Ovary (tissue), 9 donors: ENCODE data around the gene NAV2. TPM values are rescaled to one million over a fixed set of nuclear protein-coding genes. Genes with fewer than 3 reads are reported as not detected.

ENCODE experiments used
- DNase-seq, 5 donors: peaks; one replicate each; pipeline ENCODE4 v3.0.0-alpha.2; 2019 to 2020
- H3K27ac ChIP-seq, 2 donors: fragments of 200-600 bp; one replicate each; pipeline versions ENCODE4 v1.5.1 to v1.8.0; 2019 to 2022
- H3K27me3 ChIP-seq: fragments of 200-600 bp; one replicate; pipeline ENCODE4 v1.8.0; 2022
- H3K36me3 ChIP-seq: fragments of 200-600 bp; sonication (generic); one replicate; pipeline ENCODE4 v1.5.1; 2019
- H3K4me1 ChIP-seq: one replicate; pipeline ENCODE4 v1.8.1; 2013; ENCODE audit warnings: mild to moderate bottlenecking, moderate library complexity; ENCODE audit not compliant: insufficient read depth
- H3K4me3 ChIP-seq: fragments of 200-600 bp; sonication (generic); one replicate; pipeline ENCODE4 v1.5.1; 2017
- H3K9me3 ChIP-seq, 2 donors: fragments of 200-600 bp in 1 of 2; sonication (generic) in 1 of 2; one replicate each; pipeline versions ENCODE4 v1.5.1 to v1.8.1; 2013 to 2019; ENCODE audit warnings: mild to moderate bottlenecking in 1 of 2, moderate library complexity in 1 of 2
- EP300 ChIP-seq: sonication (generic); formaldehyde crosslinking; IDR thresholded peaks from one replicate; pipeline ENCODE4 v1.6.1; 2017; ENCODE audit warnings: antibody characterized with exemption
- POLR2A ChIP-seq: fragments of 450-650 bp; IDR thresholded peaks from one replicate; pipeline ENCODE4 v1.6.1; 2017; ENCODE audit warnings: antibody characterized with exemption, mild to moderate bottlenecking, moderate library complexity
- WGBS, 3 donors: extraction: QIAGEN DNeasy Blood & Tissue Kit in 1 of 3; methylation state at CpG; one replicate each; pipeline versions ENCODE4 v1.1.5 to v1.1.7; 2013 to 2017; 5-methylcytosine and 5-hydroxymethylcytosine counted together
- intact Hi-C, 4 donors: fragments of 100-400 bp; cut with DNase I; formaldehyde crosslinking; loops; one replicate each; pipeline versions ENCODE4 v1.11.0 to v1.15.1; 2022 to 2023
- polyA plus RNA-seq, 2 donors: library from polyadenylated mRNA; stranded (reverse); fragments of 200-250 nt in 1 of 2; fragments of 350-450 nt in 1 of 2; fragmentation: Illumina TruSeq in 1 of 2; extraction: RNeasy Lipid Tissue Mini Kit (QIAGEN cat#74804) in 1 of 2; gene quantifications; one replicate each; pipeline ENCODE4 v1.2.3, GENCODE V29; 2013 to 2014
- total RNA-seq, 7 donors: library from RNA; depleted of rRNA in 2 of 7; stranded (reverse); fragments of >200 nt in 2 of 7; fragmentation: NEBNext Ultra II Directional in 3 of 7; extraction: Animal tissue kit (Norgen Biotek cat#: 25700) in 3 of 7; gene quantifications; one replicate each; pipeline versions ENCODE4 v1.1.0 to v1.2.4, GENCODE V29; 2016 to 2023
- TF ChIP-seq, protein P1 (sequence below), 3 donors: fragments of 450-650 bp in 2 of 3; fragments of 200-600 bp in 1 of 3; IDR thresholded peaks; one replicate each; pipeline versions ENCODE4 v1.5.1 to v1.8.0; 2016 to 2022; ENCODE audit warnings: antibody characterized with exemption in 3 of 3, mild to moderate bottlenecking in 1 of 3
- donor health status: DM: no; HTN: no; CAD: no; lungs with moderate emphysema.
- donor health status: DM: no; HTN: no; CAD: no.
- donor health status: Bipolar disorder and iron deficiency.
- donor health status: DM: yes; HTN: yes; CAD: no.
- donor health status: DM: no; HTN: no; CAD: no.
- donor health status: DM: yes; HTN: yes; CAD: no.

NAV2 gene
- total and polyA plus RNA-seq, 9 donors, result 2.9 to 14.1 (median 7.8) TPM

DNA sequence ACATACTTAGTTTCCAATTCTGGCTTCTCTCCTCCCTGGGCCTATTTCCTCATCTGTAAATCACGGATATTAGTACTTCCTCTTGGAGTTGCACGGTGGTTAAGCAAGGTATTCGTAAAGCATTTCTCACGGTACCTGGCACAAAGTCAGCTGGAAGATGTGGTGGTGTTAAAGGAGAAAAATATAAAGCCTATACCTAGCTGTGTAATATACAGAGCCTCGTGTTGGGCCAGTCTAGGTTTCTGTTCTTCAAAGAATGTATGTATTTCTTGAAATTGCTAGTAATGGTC, 400.5 kb downstream of the NAV2 start:
- no peaks in the 10 kb centered on the region for H3K9me3 ChIP-seq
- H3K4me1 ChIP-seq, result peaks cover 4% of the 10 kb centered on the region
- WGBS, 3 donors, result 67 to 75% (median 73%) methylated on average over 5 of the region's 5 CpGs
- intact Hi-C loops, result loop anchor here in 1 of 4 donors (5.0 kb wide), 1 partner anchor 161 kb away; no protein-coding TSS in a partner anchor
- DNase-seq, result no peak
- H3K36me3 ChIP-seq, result no peaks in the 10 kb centered on the region
- H3K27ac ChIP-seq, result peak overlapping the region in 1 of 2 donors; percentile 84
- H3K27me3 ChIP-seq, result no peaks in the 10 kb centered on the region
- TF ChIP-seq EP300, result no peak
- TF ChIP-seq POLR2A, result no peak
- TF ChIP-seq, protein P1, sequence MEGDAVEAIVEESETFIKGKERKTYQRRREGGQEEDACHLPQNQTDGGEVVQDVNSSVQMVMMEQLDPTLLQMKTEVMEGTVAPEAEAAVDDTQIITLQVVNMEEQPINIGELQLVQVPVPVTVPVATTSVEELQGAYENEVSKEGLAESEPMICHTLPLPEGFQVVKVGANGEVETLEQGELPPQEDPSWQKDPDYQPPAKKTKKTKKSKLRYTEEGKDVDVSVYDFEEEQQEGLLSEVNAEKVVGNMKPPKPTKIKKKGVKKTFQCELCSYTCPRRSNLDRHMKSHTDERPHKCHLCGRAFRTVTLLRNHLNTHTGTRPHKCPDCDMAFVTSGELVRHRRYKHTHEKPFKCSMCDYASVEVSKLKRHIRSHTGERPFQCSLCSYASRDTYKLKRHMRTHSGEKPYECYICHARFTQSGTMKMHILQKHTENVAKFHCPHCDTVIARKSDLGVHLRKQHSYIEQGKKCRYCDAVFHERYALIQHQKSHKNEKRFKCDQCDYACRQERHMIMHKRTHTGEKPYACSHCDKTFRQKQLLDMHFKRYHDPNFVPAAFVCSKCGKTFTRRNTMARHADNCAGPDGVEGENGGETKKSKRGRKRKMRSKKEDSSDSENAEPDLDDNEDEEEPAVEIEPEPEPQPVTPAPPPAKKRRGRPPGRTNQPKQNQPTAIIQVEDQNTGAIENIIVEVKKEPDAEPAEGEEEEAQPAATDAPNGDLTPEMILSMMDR (IDR thresholded peaks at IDR 0.05), result no peak
- no peak overlapping the region for H3K4me3 ChIP-seq

DNA sequence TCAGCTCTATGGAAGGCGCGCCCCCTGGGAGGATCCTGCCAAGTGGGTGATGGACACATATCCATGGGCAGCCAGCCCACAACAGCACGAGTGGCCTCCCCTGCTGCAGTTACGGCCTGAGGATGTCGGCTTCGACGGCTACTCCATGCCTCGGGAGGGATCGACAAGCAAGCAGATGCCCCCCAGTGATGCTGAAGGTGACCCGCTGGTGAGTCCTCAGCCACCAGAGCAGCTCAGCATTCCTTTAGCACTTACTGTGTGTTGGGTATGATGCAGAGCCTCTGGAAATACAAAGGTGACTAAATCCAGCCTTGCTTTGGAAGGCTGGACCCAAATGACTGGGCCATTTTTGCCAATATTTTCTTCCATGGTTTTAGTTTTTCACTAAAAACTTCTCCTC, 402.0 kb downstream of the NAV2 start:
- TF ChIP-seq POLR2A (no peak), EP300 (no peak)
- no peaks in the 10 kb centered on the region for H3K27me3 ChIP-seq
- H3K36me3 ChIP-seq, result no peaks in the 10 kb centered on the region
- 87 to 93% (median 93%) methylated on average over 10 of the region's 10 CpGs for WGBS, 3 donors
- H3K27ac ChIP-seq, result no peak overlapping the region
- intact Hi-C loops, result loop anchor here in 1 of 4 donors (5.0 kb wide), 1 partner anchor 162 kb away; no protein-coding TSS in a partner anchor
- H3K4me1 ChIP-seq, result peaks cover 4% of the 10 kb centered on the region
- H3K9me3 ChIP-seq, result no peaks in the 10 kb centered on the region
- H3K4me3 ChIP-seq, result no peak overlapping the region
- no peak for DNase-seq

DNA sequence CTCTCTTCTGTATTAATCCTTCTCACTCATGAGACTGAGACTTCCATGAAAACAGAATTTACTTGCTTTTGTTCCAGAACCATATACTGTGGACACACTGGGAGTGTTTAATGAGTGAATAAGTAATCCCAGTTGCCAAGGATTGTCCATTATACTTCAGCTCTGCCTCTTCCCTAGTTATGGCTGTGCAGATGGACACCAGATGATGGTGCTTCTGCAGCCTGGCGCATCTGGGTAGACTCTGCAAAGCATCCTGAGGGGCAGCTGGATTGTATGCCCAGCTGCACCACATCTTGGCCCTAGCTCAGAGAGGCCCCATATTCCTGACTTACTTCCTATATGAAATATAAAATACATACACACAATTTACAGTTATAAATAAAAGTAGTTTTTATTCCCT, 404.2 kb downstream of the NAV2 start:
- TF ChIP-seq, protein P1 (IDR thresholded peaks at IDR 0.05), result no peak
- TF ChIP-seq POLR2A, result no peak
- TF ChIP-seq EP300, result no peak
- WGBS, 3 donors, result 0 to 61% (median 55%) methylated on average over 1 of the region's 1 CpG
- H3K4me3 ChIP-seq, result no peak overlapping the region
- H3K9me3 ChIP-seq, result no peaks in the 10 kb centered on the region
- intact Hi-C loops, result loop anchor here in 1 of 4 donors (5.0 kb wide), 1 partner anchor 165 kb away; no protein-coding TSS in a partner anchor
- DNase-seq, result no peak
- no peak overlapping the region for H3K27ac ChIP-seq
- peaks cover 4% of the 10 kb centered on the region for H3K4me1 ChIP-seq
- no peaks in the 10 kb centered on the region for H3K27me3 ChIP-seq
- H3K36me3 ChIP-seq, result no peaks in the 10 kb centered on the region

DNA sequence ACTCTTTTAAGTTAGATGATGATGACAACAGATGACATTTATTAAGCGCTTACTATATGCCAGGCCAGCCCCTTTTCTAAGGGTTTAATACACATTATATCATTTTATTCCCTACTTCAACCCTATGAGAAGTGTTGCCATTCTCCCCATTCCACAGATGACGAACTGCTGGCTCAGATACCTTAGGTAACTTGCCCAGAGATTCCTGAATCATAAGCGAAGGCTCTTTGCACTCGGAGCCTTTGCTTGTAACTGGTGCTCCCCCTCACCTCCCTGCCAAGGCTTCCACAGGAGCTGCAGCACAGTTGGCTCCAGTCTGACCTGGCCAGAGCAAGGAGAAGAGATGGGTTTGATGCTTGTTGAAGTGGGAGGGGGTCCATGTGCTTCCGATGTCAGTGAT, 404.7 kb downstream of the NAV2 start:
- intact Hi-C loops, result loop anchor here in 1 of 4 donors (5.0 kb wide), 1 partner anchor 165 kb away; no protein-coding TSS in a partner anchor
- Histone ChIP-seq H3K4me1 (peaks cover 4% of the 10 kb centered on the region), H3K27me3 (no peaks in the 10 kb centered on the region), H3K4me3 (no peak overlapping the region), H3K9me3 (no peaks in the 10 kb centered on the region), H3K36me3 (no peaks in the 10 kb centered on the region), H3K27ac (no peak overlapping the region)
- TF ChIP-seq EP300 (no peak), POLR2A (no peak)
- TF ChIP-seq, protein P1 (IDR thresholded peaks at IDR 0.05), result no peak
- DNase-seq, result no peak
- 60 to 64% (median 63%) methylated on average over 5 of the region's 5 CpGs for WGBS, 3 donors

DNA sequence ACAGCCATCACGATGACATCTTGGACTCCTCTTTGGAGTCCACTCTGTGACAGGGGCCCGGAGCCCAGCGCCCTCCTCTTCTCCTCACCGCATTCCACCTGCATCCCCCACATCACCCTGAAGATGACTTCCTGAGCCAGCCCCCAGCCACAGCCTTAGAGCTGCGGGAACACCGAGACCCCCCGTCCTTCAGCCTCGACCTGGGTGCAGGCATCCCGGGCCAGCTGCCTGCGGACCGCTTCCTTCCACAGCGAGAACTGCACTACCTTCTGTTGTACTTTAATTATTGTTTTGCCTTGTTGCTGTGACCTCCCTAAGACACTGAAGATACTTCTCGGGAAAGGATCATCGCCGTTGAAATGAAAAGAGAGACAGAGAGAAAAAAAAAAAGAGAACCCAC, 405.6 kb downstream of the NAV2 start:
- no peak for TF ChIP-seq EP300
- no peak for TF ChIP-seq POLR2A
- TF ChIP-seq, protein P1 (IDR thresholded peaks at IDR 0.05), result no peak
- Histone ChIP-seq H3K9me3 (no peaks in the 10 kb centered on the region), H3K27ac (no peak overlapping the region), H3K4me1 (no peaks in the 10 kb centered on the region), H3K36me3 (no peaks in the 10 kb centered on the region), H3K4me3 (no peak overlapping the region), H3K27me3 (no peaks in the 10 kb centered on the region)
- intact Hi-C loops, result loop anchor here in 1 of 4 donors (5.0 kb wide), 1 partner anchor 166 kb away; no protein-coding TSS in a partner anchor
- 73 to 87% (median 80%) methylated on average over 15 of the region's 15 CpGs for WGBS, 3 donors
- no peak for DNase-seq
